Esophagus muscularis mucosa (tissue), 4 donors: Measurements from ENCODE around the gene CAMTA1. TPM values are rescaled to one million over a fixed set of nuclear protein-coding genes. Genes with fewer than 3 reads are reported as not detected.

Experiments
- DNase-seq: peaks from one replicate; pipeline ENCODE4 v3.0.0-alpha.2; 2017; ENCODE audit errors: extremely low spot score
- H3K27ac ChIP-seq, 4 donors: fragments of 200-600 bp; sonication (generic); replicated peaks in 1 of 4; 1 replicate in 3 of 4; 2 replicates in 1 of 4; pipeline ENCODE4 v1.5.1; 2016 to 2019; ENCODE audit warnings: mild to moderate bottlenecking in 1 of 4
- H3K27me3 ChIP-seq, 4 donors: fragments of 200-600 bp; sonication (generic); one replicate each; pipeline versions ENCODE4 v1.5.1 to v1.6.0; 2016 to 2019
- H3K36me3 ChIP-seq, 4 donors: fragments of 200-600 bp; sonication (generic); one replicate each; pipeline ENCODE4 v1.5.1; 2016 to 2019
- H3K4me1 ChIP-seq, 4 donors: fragments of 200-600 bp; sonication (generic); one replicate each; pipeline ENCODE4 v1.5.1; 2016 to 2019
- H3K4me3 ChIP-seq, 4 donors: fragments of 200-600 bp; sonication (generic); 1 replicate in 2 of 4; 2 replicates in 2 of 4; pipeline ENCODE4 v1.5.1; 2016 to 2019; ENCODE audit warnings: mild to moderate bottlenecking in 4 of 4, moderate library complexity in 1 of 4
- H3K9me3 ChIP-seq, 4 donors: fragments of 200-600 bp; sonication (generic); 1 replicate in 3 of 4; 2 replicates in 1 of 4; pipeline ENCODE4 v1.5.1; 2016 to 2019
- CTCF ChIP-seq, 3 experiments: fragments of 200-600 bp in 2 of 3; fragments of 450-650 bp in 1 of 3; sonication (generic) in 2 of 3; IDR thresholded peaks; one replicate each; pipeline ENCODE4 v1.5.1; 2017 to 2019; ENCODE audit warnings: antibody characterized with exemption in 3 of 3, mild to moderate bottlenecking in 2 of 3, moderate library complexity in 1 of 3
- EP300 ChIP-seq: sonication (generic); formaldehyde crosslinking; IDR thresholded peaks from one replicate; pipeline ENCODE4 v1.6.1; 2017; ENCODE audit warnings: antibody characterized with exemption
- POLR2A ChIP-seq: fragments of 450-650 bp; IDR thresholded peaks from one replicate; pipeline ENCODE4 v1.6.1; 2017; ENCODE audit warnings: antibody characterized with exemption, moderate library complexity, mild to moderate bottlenecking, low read depth
- POLR2AphosphoS5 ChIP-seq, 2 donors: sonication (generic); formaldehyde crosslinking; IDR thresholded peaks; one replicate each; pipeline ENCODE4 v1.6.1; 2017; ENCODE audit warnings: antibody characterized with exemption in 2 of 2
- WGBS: methylation state at CpG from one replicate; pipeline ENCODE4 v1.1.5; 2018; 5-methylcytosine and 5-hydroxymethylcytosine counted together
- intact Hi-C: fragments of 100-400 bp; cut with DNase I; formaldehyde crosslinking; loops from one replicate; pipeline ENCODE4 v1.15.1; 2023
- total RNA-seq, 4 donors: library from RNA; depleted of rRNA; stranded (reverse); fragments of >200 nt; gene quantifications; one replicate each; pipeline versions ENCODE4 v1.1.0 to v1.2.1, GENCODE V29; 2016

CAMTA1 gene
- total RNA-seq, 4 donors from 2014 or later = 109 to 226 (median 139) TPM

GRCh38 chr1:7643530-7643929 is 858.3 kb downstream of the CAMTA1 start:
- Histone ChIP-seq H3K9me3 (no peaks in the 10 kb centered on the region), H3K4me3 (no peak overlapping the region), H3K27ac (no peak overlapping the region), H3K4me1 (peaks cover 18 to 31% (median 24%) of the 10 kb centered on the region in 4 donors), H3K27me3 (peaks cover 0 to 8% (median 0%) of the 10 kb centered on the region in 4 donors), H3K36me3 (no peaks in the 10 kb centered on the region)
- no peak for TF ChIP-seq EP300
- TF ChIP-seq CTCF (IDR thresholded peaks at IDR 0.05) = no peak
- no peak for TF ChIP-seq POLR2AphosphoS5 (IDR thresholded peaks at IDR 0.05)
- TF ChIP-seq POLR2A = no peak
- no CpG with 5 or more reads among the region's 11 CpGs for WGBS
- no peak for DNase-seq
- intact Hi-C loops = loop anchor here (10.0 kb wide), 4 partner anchors 419 to 919 kb away; partner anchors contain the start of gene CAMTA1

GRCh38 chr1:7644086-7644485 is 858.8 kb downstream of the CAMTA1 start:
- H3K4me3 ChIP-seq = no peak overlapping the region
- peaks cover 0 to 8% (median 0%) of the 10 kb centered on the region in 4 donors for H3K27me3 ChIP-seq
- TF ChIP-seq EP300 = no peak
- no peak for TF ChIP-seq CTCF (IDR thresholded peaks at IDR 0.05)
- TF ChIP-seq POLR2AphosphoS5 (IDR thresholded peaks at IDR 0.05) = no peak
- no peak for TF ChIP-seq POLR2A
- H3K36me3 ChIP-seq = no peaks in the 10 kb centered on the region
- WGBS = 73% methylated on average over 2 of the region's 3 CpGs
- intact Hi-C loops = loop anchor here (10.0 kb wide), 4 partner anchors 419 to 919 kb away; partner anchors contain the start of gene CAMTA1
- H3K4me1 ChIP-seq = peaks cover 23 to 35% (median 30%) of the 10 kb centered on the region in 4 donors
- no peak overlapping the region for H3K27ac ChIP-seq
- no peak for DNase-seq
- no peaks in the 10 kb centered on the region for H3K9me3 ChIP-seq

- intact Hi-C loops = loop anchor here (5.0 to 10.0 kb wide), 5 partner anchors 420 to 920 kb away; partner anchors contain the start of gene CAMTA1
- no peaks in the 10 kb centered on the region for H3K9me3 ChIP-seq
- DNase-seq = no peak
- H3K4me3 ChIP-seq = no peak overlapping the region
- peak overlapping the region; percentile 4 to 34 (median 22) for H3K27ac ChIP-seq
- TF ChIP-seq CTCF (IDR thresholded peaks at IDR 0.05) = no peak
- no peak for TF ChIP-seq POLR2A
- TF ChIP-seq EP300 = no peak
- no peak for TF ChIP-seq POLR2AphosphoS5 (IDR thresholded peaks at IDR 0.05)
- peaks cover 29 to 44% (median 34%) of the 10 kb centered on the region in 4 donors for H3K4me1 ChIP-seq
- 58% methylated on average over 7 of the region's 16 CpGs for WGBS
- peaks cover 0 to 8% (median 0%) of the 10 kb centered on the region in 4 donors for H3K27me3 ChIP-seq
- no peaks in the 10 kb centered on the region for H3K36me3 ChIP-seq
These were observed 859.9 kb downstream of the CAMTA1 start for GRCh38 chr1:7644961-7645750.

- Histone ChIP-seq H3K27me3 (peaks cover 0 to 8% (median 0%) of the 10 kb centered on the region in 4 donors), H3K4me3 (no peak overlapping the region), H3K9me3 (no peaks in the 10 kb centered on the region), H3K4me1 (peaks cover 29 to 44% (median 34%) of the 10 kb centered on the region in 4 donors), H3K36me3 (no peaks in the 10 kb centered on the region), H3K27ac (peak overlapping the region in 3 of 4 donors; percentile 12 to 34 (median 33))
- no CpG with 5 or more reads among the region's 7 CpGs for WGBS
- no peak for DNase-seq
- TF ChIP-seq POLR2A (no peak), CTCF (IDR thresholded peaks at IDR 0.05) (no peak), EP300 (no peak), POLR2AphosphoS5 (IDR thresholded peaks at IDR 0.05) (no peak)
- intact Hi-C loops = loop anchor here (5.0 to 10.0 kb wide), 5 partner anchors 421 to 921 kb away; partner anchors contain the start of gene CAMTA1
These were observed 860.4 kb downstream of the CAMTA1 start for GRCh38 chr1:7645751-7646048.
